ENCODE data around the gene AIRE.

DNA sequence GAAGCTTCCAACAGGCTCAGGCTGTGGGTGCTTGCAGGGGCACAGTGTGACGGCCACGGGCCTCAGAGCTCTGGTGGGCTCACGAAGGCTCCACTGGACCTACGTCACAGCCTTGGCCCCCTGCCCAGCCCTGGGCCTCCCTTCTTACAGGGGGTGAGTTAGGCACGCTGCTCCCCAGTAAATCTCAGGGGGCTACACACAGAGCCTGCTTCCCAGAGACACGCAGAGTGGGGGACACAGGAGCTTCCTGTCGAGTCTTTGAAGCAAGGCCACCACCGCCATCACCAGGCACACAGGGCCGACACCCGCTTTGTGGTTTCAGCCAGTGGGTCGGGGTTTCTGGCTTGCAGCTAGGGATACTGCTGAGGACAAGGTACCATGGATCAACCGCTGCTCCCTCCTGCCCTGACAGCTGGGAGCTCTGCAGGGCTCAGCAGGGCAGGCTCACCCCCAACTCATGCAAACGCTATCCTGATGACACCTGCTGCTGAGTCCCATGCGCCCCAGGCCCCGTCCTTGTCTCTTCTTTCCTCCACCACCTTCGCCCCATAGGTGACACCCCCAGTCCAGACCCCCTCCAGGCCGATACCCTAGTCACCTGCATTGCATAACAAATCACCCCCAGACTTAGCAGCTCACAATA is 59.0 kb downstream of the AIRE start:
- TF ChIP-seq, protein P1, sequence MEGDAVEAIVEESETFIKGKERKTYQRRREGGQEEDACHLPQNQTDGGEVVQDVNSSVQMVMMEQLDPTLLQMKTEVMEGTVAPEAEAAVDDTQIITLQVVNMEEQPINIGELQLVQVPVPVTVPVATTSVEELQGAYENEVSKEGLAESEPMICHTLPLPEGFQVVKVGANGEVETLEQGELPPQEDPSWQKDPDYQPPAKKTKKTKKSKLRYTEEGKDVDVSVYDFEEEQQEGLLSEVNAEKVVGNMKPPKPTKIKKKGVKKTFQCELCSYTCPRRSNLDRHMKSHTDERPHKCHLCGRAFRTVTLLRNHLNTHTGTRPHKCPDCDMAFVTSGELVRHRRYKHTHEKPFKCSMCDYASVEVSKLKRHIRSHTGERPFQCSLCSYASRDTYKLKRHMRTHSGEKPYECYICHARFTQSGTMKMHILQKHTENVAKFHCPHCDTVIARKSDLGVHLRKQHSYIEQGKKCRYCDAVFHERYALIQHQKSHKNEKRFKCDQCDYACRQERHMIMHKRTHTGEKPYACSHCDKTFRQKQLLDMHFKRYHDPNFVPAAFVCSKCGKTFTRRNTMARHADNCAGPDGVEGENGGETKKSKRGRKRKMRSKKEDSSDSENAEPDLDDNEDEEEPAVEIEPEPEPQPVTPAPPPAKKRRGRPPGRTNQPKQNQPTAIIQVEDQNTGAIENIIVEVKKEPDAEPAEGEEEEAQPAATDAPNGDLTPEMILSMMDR (IDR thresholded peaks at IDR 0.05): no peak
- TF ChIP-seq POLR2A (IDR thresholded peaks at IDR 0.05): no peak
